ENCODE results near the gene SSTR4. TPM values are rescaled to one million over a fixed set of nuclear protein-coding genes. Genes with fewer than 3 reads are reported as not detected.

The SSTR4 gene
- total and polyA plus RNA-seq, 2 donors from 2014 or later: not detected

- no peak overlapping the region for H3K9ac ChIP-seq (ENCODE audit: low read length in 3 of 3)
- no peak for TF ChIP-seq CTCF (IDR thresholded peaks at IDR 0.05; ENCODE audit: borderline replicate concordance, extremely low read depth, insufficient read depth)
- peaks cover 0 to 24% (median 0%) of the 10 kb centered on the region in 3 donors for H3K4me1 ChIP-seq (ENCODE audit: control insufficient read depth in 2 of 3, insufficient read depth in 2 of 3, low read depth in 1 of 3, low read length in 3 of 3)
- peaks cover 19% of the 10 kb centered on the region for H3K27me3 ChIP-seq (ENCODE audit: control insufficient read depth, insufficient read depth, low read length)
- FAIRE-seq (no peak), DNase-seq (peak; percentile 25 to 80 (median 47))
- H3K9me3 ChIP-seq (ENCODE audit: control insufficient read depth in 2 of 3, insufficient read depth in 1 of 3, low read length in 3 of 3): no peaks in the 10 kb centered on the region
- no peaks in the 10 kb centered on the region for H3K36me3 ChIP-seq (ENCODE audit: control insufficient read depth in 2 of 3, insufficient read depth in 3 of 3, low read length in 3 of 3)
- peak overlapping the region in 1 of 2 donors; percentile 60 for H3K27ac ChIP-seq (ENCODE audit: low read depth in 2 of 2, low read length in 2 of 2)
- H3K4me3 ChIP-seq (ENCODE audit: low read length in 3 of 3): peak overlapping the region in 2 of 3 donors; percentile 61 to 63
- intact Hi-C loops (cut with DNase I): no loop called here
These were observed 12.7 kb downstream of the SSTR4 start for GRCh38 chr20:23047738-23048214.

- TF ChIP-seq CTCF (IDR thresholded peaks at IDR 0.05; ENCODE audit: borderline replicate concordance, extremely low read depth, insufficient read depth): peak; percentile 47
- peak; percentile 39 to 86 (median 47) for DNase-seq
- Histone ChIP-seq H3K4me3 (ENCODE audit: low read length in 3 of 3) (peak overlapping the region; percentile 14 to 63 (median 61)), H3K27ac (ENCODE audit: low read depth in 2 of 2, low read length in 2 of 2) (peak overlapping the region; percentile 60 to 71), H3K27me3 (ENCODE audit: control insufficient read depth, insufficient read depth, low read length) (peaks cover 19% of the 10 kb centered on the region), H3K9me3 (ENCODE audit: control insufficient read depth in 2 of 3, insufficient read depth in 1 of 3, low read length in 3 of 3) (no peaks in the 10 kb centered on the region), H3K36me3 (ENCODE audit: control insufficient read depth in 2 of 3, insufficient read depth in 3 of 3, low read length in 3 of 3) (no peaks in the 10 kb centered on the region), H3K9ac (ENCODE audit: low read length in 3 of 3) (peak overlapping the region in 1 of 3 donors; percentile 24), H3K4me1 (ENCODE audit: control insufficient read depth in 2 of 3, insufficient read depth in 2 of 3, low read depth in 1 of 3, low read length in 3 of 3) (peaks cover 0 to 24% (median 0%) of the 10 kb centered on the region in 3 donors)
- no peak for FAIRE-seq
- intact Hi-C loops (cut with DNase I): no loop called here
These were observed 13.4 kb downstream of the SSTR4 start for GRCh38 chr20:23048283-23049200.

GRCh38 chr20:23049201-23050075 lies 14.3 kb downstream of the SSTR4 start, which contains the start of gene THBD:
Gene THBD (minus strand): TSS chr20:23049672. CDS start chr20:23049504, 168 bp downstream.
- intact Hi-C loops (cut with DNase I): no loop called here
- FAIRE-seq: no peak
- H3K4me1 ChIP-seq (ENCODE audit: control insufficient read depth in 2 of 3, insufficient read depth in 2 of 3, low read depth in 1 of 3, low read length in 3 of 3): peaks cover 0 to 24% (median 0%) of the 10 kb centered on the region in 3 donors

More at GRCh38 chr20:23049201-23050075, 14.3 kb downstream of the SSTR4 start, which contains the start of gene THBD:
- Histone ChIP-seq H3K27ac (ENCODE audit: low read depth in 2 of 2, low read length in 2 of 2) (peak within 1 kb of the TSS; percentile 60 to 71), H3K9me3 (ENCODE audit: control insufficient read depth in 2 of 3, insufficient read depth in 1 of 3, low read length in 3 of 3) (no peaks in the 10 kb centered on the region), H3K4me3 (ENCODE audit: low read length in 3 of 3) (peak within 1 kb of the TSS; percentile 14 to 63 (median 61)), H3K27me3 (ENCODE audit: control insufficient read depth, insufficient read depth, low read length) (peaks cover 19% of the 10 kb centered on the region), H3K9ac (ENCODE audit: low read length in 3 of 3) (peak within 1 kb of the TSS in 2 of 3 donors; percentile 24 to 40), H3K36me3 (ENCODE audit: control insufficient read depth in 2 of 3, insufficient read depth in 3 of 3, low read length in 3 of 3) (no peaks in the 10 kb centered on the region)
- peak; percentile 31 to 93 (median 57) for DNase-seq
- no peak for TF ChIP-seq CTCF (IDR thresholded peaks at IDR 0.05; ENCODE audit: borderline replicate concordance, extremely low read depth, insufficient read depth)
